ENCODE results near the gene CR2. TPM values are rescaled to one million over a fixed set of nuclear protein-coding genes. Genes with fewer than 3 reads are reported as not detected.
A peak's percentile ranks its signal among the peaks of the same experiment; 100 is the strongest.
"Not testable (repeated sequence)": the region's sequence is repeated elsewhere in the genome, so short reads cannot be mapped to it uniquely, and the experiment has no call there.

The CR2 gene
- total and polyA plus RNA-seq, 8 donors, result 0.03 to 0.34 (median 0.07) TPM; not detected in 1

DNA sequence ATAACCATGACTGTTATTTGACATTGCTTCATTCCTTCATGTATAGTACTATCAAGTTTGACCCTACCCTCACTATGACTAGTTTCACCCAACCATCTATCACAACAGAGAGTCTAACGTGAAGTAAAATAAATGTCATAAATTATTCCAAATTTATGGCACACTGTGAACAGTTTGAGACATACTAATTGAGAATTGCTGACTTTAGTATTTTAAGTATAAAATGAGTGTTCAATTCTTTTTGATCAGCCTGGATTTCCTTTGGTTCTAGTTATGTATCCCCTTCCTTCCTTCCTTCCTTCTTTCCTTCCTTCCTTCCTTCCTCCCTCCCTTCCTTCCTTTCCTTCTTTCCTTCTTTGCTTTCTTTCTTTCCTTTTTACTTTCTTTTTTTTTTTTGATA, 56.3 kb downstream of the CR2 start:
- WGBS, 2 donors, result 58 to 68% methylated on average over 1 of the region's 1 CpG
- ATAC-seq, result no peak
- no peaks in the 10 kb centered on the region for H3K36me3 ChIP-seq
- intact Hi-C loops (cut with DNase I), result no loop called here
- no peak for FAIRE-seq
- no peaks in the 10 kb centered on the region for H3K27me3 ChIP-seq
- TF ChIP-seq, protein P1, sequence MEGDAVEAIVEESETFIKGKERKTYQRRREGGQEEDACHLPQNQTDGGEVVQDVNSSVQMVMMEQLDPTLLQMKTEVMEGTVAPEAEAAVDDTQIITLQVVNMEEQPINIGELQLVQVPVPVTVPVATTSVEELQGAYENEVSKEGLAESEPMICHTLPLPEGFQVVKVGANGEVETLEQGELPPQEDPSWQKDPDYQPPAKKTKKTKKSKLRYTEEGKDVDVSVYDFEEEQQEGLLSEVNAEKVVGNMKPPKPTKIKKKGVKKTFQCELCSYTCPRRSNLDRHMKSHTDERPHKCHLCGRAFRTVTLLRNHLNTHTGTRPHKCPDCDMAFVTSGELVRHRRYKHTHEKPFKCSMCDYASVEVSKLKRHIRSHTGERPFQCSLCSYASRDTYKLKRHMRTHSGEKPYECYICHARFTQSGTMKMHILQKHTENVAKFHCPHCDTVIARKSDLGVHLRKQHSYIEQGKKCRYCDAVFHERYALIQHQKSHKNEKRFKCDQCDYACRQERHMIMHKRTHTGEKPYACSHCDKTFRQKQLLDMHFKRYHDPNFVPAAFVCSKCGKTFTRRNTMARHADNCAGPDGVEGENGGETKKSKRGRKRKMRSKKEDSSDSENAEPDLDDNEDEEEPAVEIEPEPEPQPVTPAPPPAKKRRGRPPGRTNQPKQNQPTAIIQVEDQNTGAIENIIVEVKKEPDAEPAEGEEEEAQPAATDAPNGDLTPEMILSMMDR (IDR thresholded peaks at IDR 0.05), result no peak
- no peaks in the 10 kb centered on the region for H3K9me3 ChIP-seq
- no peak overlapping the region for H3K27ac ChIP-seq
- DNase-seq, result no peak
- no peak overlapping the region for H3K4me3 ChIP-seq
- H3K4me1 ChIP-seq, result no peaks in the 10 kb centered on the region

DNA sequence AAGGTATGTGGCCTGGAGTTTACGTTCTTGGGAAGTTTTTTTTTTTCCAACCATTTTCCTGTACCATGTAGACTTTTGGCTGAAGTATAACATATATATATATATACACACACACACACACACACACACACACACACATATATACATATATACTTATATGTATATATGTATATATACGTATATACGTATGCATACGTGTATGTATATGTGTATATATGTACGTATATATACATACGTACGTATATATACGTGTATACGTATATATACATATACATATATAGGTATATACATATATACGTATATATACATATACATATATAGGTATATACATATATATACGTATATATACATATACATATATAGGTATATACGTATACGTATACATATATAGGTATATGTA, 60.8 kb downstream of the CR2 start:
- no peaks in the 10 kb centered on the region for H3K36me3 ChIP-seq
- H3K4me3 ChIP-seq, result no peak overlapping the region
- FAIRE-seq, result peak; percentile 84
- DNase-seq, result no peak
- TF ChIP-seq, protein P1 (IDR thresholded peaks at IDR 0.05), result no peak
- H3K27ac ChIP-seq, result no peak overlapping the region
- peaks cover 0 to 3% (median 0%) of the 10 kb centered on the region in 4 donors for H3K27me3 ChIP-seq
- no peaks in the 10 kb centered on the region for H3K9me3 ChIP-seq
- no peaks in the 10 kb centered on the region for H3K4me1 ChIP-seq
- intact Hi-C loops (cut with DNase I), result no loop called here
- no peak for ATAC-seq
- WGBS, 2 donors, result 83 to 90% methylated on average over 13 of the region's 13 CpGs

DNA sequence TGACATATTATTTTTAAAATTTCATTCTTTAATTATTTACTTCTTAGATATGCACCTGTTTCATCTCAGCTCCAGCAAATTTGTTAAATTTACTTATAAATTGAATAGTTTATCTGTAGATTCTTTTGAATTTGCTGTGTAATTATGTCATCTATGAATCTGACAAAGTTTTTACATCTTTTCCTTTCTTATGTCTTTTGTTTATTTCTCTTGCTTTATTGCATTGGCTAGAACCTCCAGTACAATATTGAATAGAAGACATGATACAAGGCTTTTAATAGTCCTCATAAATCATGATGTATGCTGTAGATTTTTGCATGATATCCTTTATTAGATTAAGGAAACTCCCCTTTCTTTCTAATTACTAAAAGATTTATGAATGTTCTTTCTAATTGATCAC, 62.6 kb downstream of the CR2 start:
- Histone ChIP-seq H3K36me3 (no peaks in the 10 kb centered on the region), H3K4me3 (no peak overlapping the region), H3K9me3 (no peaks in the 10 kb centered on the region), H3K27ac (no peak overlapping the region), H3K4me1 (no peaks in the 10 kb centered on the region), H3K27me3 (peaks cover 0 to 3% (median 0%) of the 10 kb centered on the region in 4 donors)
- TF ChIP-seq, protein P1 (IDR thresholded peaks at IDR 0.05), result no peak
- ATAC-seq (no peak), FAIRE-seq (peak; percentile 13), DNase-seq (no peak)
- intact Hi-C loops (cut with DNase I), result no loop called here

DNA sequence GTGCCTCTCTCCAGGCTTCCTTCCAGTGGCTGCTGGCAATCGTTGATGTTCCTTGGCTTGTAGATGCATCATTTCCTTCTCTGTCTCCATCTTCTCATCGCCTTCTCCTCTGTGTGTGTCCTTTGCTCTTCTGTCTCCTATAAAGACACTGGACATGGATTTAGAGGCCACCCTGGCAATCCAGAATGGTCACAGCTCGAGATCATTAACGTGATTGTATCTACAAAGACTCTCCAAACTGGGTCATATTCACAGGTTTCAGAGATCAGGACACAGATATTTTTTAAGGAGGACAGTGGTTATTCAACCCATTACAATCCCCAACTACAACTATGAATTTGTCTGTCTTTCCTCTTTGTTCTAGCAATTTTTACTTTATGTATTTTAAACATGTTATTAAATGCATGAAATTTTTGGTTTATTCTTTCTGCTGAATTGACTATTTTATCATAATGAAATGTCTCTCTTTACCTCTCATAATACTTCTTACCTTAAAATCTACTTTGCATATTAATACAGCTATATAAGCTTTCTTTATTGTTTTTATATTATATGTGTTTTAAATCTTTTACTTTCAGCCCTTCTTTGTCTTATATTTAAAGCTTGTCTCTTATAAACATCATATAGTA, 64.6 kb downstream of the CR2 start:
- Histone ChIP-seq H3K9me3 (no peaks in the 10 kb centered on the region), H3K27me3 (peaks cover 0 to 3% (median 0%) of the 10 kb centered on the region in 4 donors), H3K27ac (no peak overlapping the region), H3K4me1 (no peaks in the 10 kb centered on the region), H3K4me3 (no peak overlapping the region), H3K36me3 (no peaks in the 10 kb centered on the region)
- intact Hi-C loops (cut with DNase I), result no loop called here
- FAIRE-seq, result peak; percentile 91
- no peak for ATAC-seq
- 50 to 66% methylated on average over 4 of the region's 4 CpGs for WGBS, 2 donors
- no peak for DNase-seq
- TF ChIP-seq, protein P1 (IDR thresholded peaks at IDR 0.05), result no peak

DNA sequence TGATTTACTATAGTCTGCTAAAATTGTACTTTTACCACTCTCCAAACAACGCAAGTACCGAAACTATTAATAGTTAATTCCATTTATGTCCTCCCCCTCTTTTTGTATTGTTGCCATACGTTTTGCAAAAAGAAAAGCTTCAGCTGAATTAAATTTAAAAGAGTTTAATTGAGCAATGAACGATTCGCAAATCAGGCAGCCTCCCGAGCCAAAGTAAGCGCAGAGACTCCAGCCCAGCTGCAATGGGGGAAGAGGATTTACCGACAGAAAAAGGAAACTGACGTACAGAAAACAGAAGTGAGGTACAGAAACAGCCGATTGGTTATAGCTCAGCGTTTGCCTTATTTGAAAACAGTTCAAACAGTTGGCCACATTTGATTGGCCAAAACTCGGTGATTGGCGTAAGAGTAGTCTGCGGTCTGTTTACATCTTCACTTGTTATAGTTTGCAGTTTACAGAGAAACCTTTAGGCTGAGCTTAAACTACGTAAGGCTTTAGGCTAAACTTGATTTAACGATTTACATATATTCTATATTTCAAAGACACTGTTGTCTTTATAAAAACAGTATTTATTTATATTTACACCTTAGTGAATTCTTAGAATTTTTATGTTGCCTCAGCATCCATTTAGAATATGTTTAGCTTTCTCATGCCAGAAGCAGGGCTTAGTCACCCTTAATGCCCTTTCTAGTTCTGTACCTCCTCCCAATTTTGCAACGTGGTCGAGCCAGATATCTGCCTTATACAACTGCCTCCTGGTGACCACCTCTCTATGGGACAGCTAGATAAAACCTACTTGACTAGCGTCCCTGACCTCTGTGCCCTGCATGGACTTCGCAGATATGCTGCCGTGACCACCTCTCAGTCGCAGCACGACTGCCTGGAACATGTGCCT, 65.6 kb downstream of the CR2 start:
- Histone ChIP-seq H3K36me3 (no peaks in the 10 kb centered on the region), H3K27me3 (peaks cover 0 to 3% (median 0%) of the 10 kb centered on the region in 4 donors), H3K27ac (no peak overlapping the region), H3K9me3 (no peaks in the 10 kb centered on the region), H3K4me3 (no peak overlapping the region), H3K4me1 (no peaks in the 10 kb centered on the region)
- TF ChIP-seq, protein P1 (IDR thresholded peaks at IDR 0.05), result no peak
- no peak for ATAC-seq
- DNase-seq, result no peak
- 70 to 78% methylated on average over 23 of the region's 23 CpGs for WGBS, 2 donors
- no peak for FAIRE-seq
- intact Hi-C loops (cut with DNase I), result no loop called here

DNA sequence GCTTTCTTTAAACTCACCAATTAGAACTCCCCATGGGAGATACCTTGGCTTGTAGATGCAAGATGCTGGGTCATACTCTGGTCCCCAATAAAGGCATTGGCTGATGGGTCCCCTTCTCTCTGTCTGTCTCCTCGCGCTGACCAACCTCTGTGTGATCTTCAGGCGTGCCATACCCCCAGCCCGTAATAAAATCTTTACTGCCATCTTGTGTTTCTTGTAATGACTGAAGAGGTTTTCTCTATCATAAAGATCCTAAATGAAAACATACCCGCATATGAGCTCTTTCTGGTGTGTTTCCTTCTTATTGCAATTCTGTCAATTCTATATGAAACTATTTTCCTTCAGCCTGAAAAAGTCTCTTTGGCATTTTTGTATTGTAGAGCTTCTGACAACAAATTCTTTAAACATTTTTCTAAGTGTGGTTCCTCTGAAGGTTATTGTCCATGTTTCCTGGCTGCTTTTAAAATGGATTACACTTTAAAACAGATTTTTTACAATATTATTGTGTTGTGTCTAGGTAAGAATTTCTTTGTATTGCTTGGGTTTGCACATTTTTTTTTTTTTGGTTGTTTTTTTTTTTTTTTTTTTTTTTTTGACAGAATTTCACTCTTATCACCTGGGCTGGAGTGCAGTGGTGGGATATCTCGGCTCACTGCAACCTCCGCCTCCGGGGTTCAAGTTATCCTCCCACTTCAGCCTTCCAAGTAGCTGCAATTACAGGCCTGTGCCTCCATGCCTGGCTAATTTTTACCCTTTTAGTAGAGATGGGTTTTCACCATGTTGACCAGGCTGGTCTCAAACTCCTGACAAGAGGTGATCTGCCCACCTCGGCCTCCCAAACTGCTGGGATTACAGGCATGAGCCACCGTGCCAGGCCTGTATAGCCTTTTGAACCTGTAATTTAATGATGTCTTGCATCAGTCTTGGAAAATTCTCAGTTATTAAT, 66.5 kb downstream of the CR2 start:
- DNase-seq, FAIRE-seq: not testable (repeated sequence)
- 80 to 86% methylated on average over 10 of the region's 10 CpGs for WGBS, 2 donors

More for the DNA sequence above, 66.5 kb downstream of the CR2 start:
- H3K4me3 ChIP-seq; H3K36me3 ChIP-seq; H3K4me1 ChIP-seq; H3K9me3 ChIP-seq; intact Hi-C loops (cut with DNase I); ATAC-seq; H3K27me3 ChIP-seq; H3K27ac ChIP-seq: not testable (repeated sequence)

Measured in pancreas (tissue), 10 donors.